ENCODE data around the gene FOXJ1. TPM values are rescaled to one million over a fixed set of nuclear protein-coding genes. Genes with fewer than 3 reads are reported as not detected.

The FOXJ1 gene
- total RNA-seq, 1 donor from 2014 or later: 2.1 TPM

DNA sequence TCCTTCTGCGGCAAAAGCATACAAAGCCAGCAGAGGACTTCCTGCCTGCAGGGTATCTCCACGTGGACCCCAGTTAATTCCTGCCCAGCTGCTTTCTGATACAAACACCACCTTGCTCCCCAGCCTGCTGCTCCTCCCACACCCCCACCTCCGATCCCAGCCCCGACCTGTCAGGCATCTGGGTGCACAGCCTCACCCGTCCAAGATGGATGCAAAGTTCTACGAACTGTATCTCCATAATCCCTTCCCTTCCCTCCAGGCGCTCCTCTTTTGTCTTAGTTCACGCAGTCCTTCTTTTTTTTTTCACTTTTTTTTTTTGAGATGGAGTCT lies 15.6 kb upstream of the FOXJ1 start:
- Mint-ChIP-seq H3K4me1 (peaks cover 7% of the 10 kb centered on the region), H3K36me3 (no peaks in the 10 kb centered on the region), H3K27ac (no peak overlapping the region), H3K9me3 (no peaks in the 10 kb centered on the region), H3K27me3 (ENCODE audit: low read depth) (no peaks in the 10 kb centered on the region), H3K4me3 (no peak overlapping the region)
- DNase-seq (ENCODE audit: low spot score in 2 of 2, unreplicated experiment in 2 of 2): no peak
- TF ChIP-seq, protein P1, sequence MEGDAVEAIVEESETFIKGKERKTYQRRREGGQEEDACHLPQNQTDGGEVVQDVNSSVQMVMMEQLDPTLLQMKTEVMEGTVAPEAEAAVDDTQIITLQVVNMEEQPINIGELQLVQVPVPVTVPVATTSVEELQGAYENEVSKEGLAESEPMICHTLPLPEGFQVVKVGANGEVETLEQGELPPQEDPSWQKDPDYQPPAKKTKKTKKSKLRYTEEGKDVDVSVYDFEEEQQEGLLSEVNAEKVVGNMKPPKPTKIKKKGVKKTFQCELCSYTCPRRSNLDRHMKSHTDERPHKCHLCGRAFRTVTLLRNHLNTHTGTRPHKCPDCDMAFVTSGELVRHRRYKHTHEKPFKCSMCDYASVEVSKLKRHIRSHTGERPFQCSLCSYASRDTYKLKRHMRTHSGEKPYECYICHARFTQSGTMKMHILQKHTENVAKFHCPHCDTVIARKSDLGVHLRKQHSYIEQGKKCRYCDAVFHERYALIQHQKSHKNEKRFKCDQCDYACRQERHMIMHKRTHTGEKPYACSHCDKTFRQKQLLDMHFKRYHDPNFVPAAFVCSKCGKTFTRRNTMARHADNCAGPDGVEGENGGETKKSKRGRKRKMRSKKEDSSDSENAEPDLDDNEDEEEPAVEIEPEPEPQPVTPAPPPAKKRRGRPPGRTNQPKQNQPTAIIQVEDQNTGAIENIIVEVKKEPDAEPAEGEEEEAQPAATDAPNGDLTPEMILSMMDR (IDR thresholded peaks at IDR 0.05; ENCODE audit: unreplicated experiment): no peak

GRCh38 chr17:76155988-76156661 lies 15.1 kb upstream of the FOXJ1 start:
- TF ChIP-seq, protein P1 (IDR thresholded peaks at IDR 0.05; ENCODE audit: unreplicated experiment): no peak
- Mint-ChIP-seq H3K4me3 (no peak overlapping the region), H3K27me3 (ENCODE audit: low read depth) (no peaks in the 10 kb centered on the region), H3K36me3 (no peaks in the 10 kb centered on the region), H3K9me3 (no peaks in the 10 kb centered on the region), H3K4me1 (peaks cover 2% of the 10 kb centered on the region), H3K27ac (no peak overlapping the region)
- no peak for DNase-seq (ENCODE audit: low spot score in 2 of 2, unreplicated experiment in 2 of 2)

- H3K9me3 Mint-ChIP-seq: no peaks in the 10 kb centered on the region
- H3K27me3 Mint-ChIP-seq (ENCODE audit: low read depth): no peaks in the 10 kb centered on the region
- no peak overlapping the region for H3K27ac Mint-ChIP-seq
- no peak for DNase-seq (ENCODE audit: low spot score in 2 of 2, unreplicated experiment in 2 of 2)
- TF ChIP-seq, protein P1 (IDR thresholded peaks at IDR 0.05; ENCODE audit: unreplicated experiment): no peak
- H3K4me3 Mint-ChIP-seq: no peak overlapping the region
- H3K4me1 Mint-ChIP-seq: peaks cover 2% of the 10 kb centered on the region
- no peaks in the 10 kb centered on the region for H3K36me3 Mint-ChIP-seq
Observed at GRCh38 chr17:76154936-76155845, 14.1 kb upstream of the FOXJ1 start.

DNA sequence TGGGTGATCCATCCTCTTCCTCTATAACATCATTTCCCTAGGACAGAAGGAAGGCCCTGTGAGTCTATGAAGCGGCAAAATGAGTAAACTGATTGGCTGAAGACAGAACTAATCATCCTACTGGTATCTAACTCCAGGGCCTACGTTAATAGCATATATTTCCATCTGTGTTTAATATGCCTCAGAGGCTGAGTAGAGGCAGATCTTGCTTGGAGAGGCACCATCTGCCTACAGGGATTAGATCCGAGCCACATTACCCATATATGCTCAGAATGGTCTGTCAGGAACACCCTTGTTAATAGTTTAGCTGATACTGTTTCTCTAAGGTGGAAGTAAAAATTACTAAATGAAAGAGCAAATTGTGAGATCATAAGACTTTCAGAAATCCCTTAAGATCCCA lies 13.2 kb upstream of the FOXJ1 start:
- TF ChIP-seq, protein P1 (IDR thresholded peaks at IDR 0.05; ENCODE audit: unreplicated experiment): no peak
- Mint-ChIP-seq H3K4me1 (peaks cover 2% of the 10 kb centered on the region), H3K36me3 (no peaks in the 10 kb centered on the region), H3K27me3 (ENCODE audit: low read depth) (no peaks in the 10 kb centered on the region), H3K4me3 (no peak overlapping the region), H3K9me3 (no peaks in the 10 kb centered on the region), H3K27ac (no peak overlapping the region)
- DNase-seq (ENCODE audit: low spot score in 2 of 2, unreplicated experiment in 2 of 2): no peak

- H3K9me3 Mint-ChIP-seq: no peaks in the 10 kb centered on the region
- peaks cover 2% of the 10 kb centered on the region for H3K4me1 Mint-ChIP-seq
- H3K4me3 Mint-ChIP-seq: no peak overlapping the region
- no peaks in the 10 kb centered on the region for H3K27me3 Mint-ChIP-seq (ENCODE audit: low read depth)
- no peak overlapping the region for H3K27ac Mint-ChIP-seq
- H3K36me3 Mint-ChIP-seq: no peaks in the 10 kb centered on the region
- TF ChIP-seq, protein P1 (IDR thresholded peaks at IDR 0.05; ENCODE audit: unreplicated experiment): no peak
- DNase-seq (ENCODE audit: low spot score in 2 of 2, unreplicated experiment in 2 of 2): no peak
Observed at GRCh38 chr17:76153640-76154039, 12.6 kb upstream of the FOXJ1 start.

Measured in mesothelial cell of epicardium (in vitro differentiated cells).